CD1c-positive myeloid dendritic cell (primary cell): Measurements from ENCODE around the gene CABP7.
A peak's percentile ranks its signal among the peaks of the same experiment; 100 is the strongest.

ENCODE experiments used
- DNase-seq: peaks from one replicate; pipeline ENCODE4 v3.0.0-alpha.2; 2016; ENCODE audit errors: extremely low spot score

CABP7 gene

DNA sequence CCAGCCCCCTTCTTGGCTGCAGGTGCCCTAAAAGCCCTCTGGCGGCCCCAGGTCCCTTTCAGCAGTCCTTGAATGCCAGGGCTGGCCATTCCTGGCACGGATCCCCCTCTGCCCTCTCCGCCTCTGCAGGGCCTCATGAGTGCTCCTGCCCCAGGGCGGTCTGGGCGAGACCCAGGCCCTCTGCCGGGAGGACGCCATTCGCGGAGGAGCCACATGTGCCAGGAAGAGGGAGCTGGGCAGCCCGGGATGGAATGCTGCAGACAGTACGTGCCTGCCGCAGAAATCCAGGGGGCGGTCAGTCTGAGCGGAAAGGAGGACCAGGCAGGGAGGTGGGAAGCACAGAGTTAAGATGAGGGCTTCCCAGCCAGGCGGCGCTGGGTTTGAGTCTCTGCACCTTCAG lies 2.8 kb downstream of the CABP7 start:
- no peak for DNase-seq

DNA sequence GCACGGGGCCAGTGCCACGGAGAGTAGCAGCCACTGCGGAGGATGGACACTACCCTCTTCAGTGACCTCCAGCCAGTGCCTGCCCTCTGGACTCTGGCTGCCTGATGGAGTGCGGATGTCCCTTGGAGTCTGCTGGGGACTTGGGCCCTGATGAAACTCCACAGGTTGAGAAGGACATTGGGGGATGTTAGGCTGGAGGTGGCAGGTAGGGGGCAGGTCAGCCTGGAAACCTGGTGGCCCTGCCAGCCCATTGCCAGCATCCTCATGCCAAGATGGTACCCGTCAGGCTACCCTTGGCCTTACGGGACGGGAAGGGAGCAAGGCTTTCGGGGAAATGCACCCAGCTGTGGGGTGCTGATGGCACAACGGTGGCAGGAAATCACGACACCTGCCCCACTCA lies 4.0 kb downstream of the CABP7 start:
- no peak for DNase-seq

DNA sequence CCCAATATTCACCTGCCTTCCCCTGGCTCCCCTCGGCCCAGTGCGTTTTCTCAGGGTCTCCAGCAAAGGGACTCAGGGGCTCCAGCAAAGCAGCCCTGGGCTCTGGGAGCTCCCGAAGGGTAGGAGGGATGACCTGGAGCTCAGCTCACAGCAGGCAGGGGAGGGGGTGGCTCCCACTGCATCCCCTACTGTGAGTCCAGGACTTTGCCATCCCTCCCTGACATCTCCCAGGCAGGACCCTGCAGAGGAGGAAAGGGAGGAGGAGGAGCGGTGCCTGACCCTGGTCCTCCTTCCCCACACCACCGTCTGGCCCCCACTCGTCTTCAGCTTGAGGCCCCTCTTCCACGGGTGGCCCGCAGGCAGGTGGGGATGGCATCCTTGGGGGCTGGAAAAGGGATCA lies 5.0 kb downstream of the CABP7 start:
- no peak for DNase-seq

DNA sequence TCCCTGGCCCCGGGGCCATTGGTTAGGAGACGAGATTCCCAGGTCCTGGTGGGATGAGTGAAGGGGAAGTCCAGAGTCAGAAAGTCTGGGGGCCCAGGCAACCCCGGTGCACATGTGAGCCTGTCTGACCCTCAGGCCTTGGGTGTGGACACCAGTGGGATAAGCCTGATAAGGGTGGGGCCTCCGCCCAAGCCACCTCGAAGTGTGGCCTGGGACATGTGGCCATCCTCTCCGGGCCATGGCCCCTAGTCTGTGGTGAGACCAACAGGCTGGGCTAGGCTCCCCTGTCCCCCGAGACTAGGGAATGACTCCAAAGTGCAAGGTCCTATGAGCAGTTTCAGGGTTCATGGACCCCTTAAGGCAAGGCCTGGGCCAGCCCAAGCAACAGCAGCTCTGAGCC lies 6.3 kb downstream of the CABP7 start:
- no peak for DNase-seq

DNA sequence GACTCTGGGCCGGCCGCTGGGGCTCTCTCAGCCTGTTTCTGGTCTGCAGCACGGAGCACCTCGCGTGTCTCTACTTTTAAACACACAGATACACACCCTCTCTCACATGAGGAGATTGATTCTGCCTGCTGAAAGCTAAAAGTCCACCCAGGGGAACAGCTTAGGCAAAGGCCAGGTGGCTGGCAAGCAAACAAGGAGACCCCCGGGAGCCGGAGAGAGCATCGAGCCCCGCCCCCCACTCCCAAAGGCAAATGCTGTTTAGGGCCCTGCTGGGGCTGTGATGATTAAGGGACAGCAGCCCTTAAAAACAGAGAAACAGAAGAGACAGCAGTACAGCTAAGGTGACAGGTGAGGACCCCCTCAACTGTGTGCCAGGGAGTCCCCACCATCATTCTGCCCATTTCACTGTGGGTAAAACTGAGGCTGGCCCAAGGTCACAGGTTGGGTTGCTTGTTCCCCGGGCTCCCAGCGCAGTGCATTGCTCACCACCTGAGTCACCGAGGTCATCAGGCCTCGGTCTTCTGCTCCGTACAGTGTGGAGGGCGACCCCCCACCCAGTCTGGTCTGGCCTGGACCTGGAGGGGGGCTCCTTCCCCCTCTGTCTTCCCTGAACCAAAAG lies 6.8 kb downstream of the CABP7 start:
- no peak for DNase-seq

DNA sequence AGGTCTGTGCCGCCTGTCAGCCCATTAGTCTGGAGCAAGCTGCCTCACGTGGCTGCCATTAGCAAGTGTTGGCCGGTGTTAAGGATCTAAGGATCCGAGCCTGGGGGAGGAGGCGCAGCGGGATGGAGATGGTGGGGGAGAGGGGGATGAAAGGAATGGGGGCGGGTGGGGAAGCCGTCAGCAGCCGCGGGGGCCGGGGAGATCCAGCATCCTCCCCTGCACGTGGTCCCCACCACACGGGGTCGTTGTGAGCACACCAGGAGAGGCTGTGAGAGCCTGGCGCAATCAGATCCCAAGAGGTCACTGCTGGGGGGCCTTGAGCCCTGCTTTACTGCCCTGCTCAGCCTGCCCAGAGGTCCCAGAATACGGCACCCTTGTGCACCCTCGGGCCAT lies 7.3 kb downstream of the CABP7 start:
- DNase-seq = peak; percentile 12

DNA sequence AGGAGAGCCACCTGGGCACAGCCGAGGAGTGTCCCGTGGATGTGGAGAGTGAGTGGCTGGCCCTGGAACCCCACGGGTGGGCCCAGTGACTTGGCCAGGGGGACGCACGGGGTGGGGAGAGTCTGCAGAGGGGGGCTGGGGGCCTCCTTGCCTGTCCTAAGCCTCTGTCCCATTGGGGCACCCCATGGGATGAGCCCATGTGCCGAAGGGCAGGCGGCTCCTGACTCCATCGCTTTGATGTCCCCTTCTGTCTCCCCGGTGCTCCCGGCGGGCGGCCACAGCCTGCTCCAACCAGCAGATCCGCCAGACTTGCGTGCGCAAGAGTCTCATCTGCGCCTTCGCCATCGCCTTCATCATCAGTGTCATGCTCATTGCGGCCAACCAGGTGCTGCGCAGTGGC lies 9.4 kb downstream of the CABP7 start:
- no peak for DNase-seq

DNA sequence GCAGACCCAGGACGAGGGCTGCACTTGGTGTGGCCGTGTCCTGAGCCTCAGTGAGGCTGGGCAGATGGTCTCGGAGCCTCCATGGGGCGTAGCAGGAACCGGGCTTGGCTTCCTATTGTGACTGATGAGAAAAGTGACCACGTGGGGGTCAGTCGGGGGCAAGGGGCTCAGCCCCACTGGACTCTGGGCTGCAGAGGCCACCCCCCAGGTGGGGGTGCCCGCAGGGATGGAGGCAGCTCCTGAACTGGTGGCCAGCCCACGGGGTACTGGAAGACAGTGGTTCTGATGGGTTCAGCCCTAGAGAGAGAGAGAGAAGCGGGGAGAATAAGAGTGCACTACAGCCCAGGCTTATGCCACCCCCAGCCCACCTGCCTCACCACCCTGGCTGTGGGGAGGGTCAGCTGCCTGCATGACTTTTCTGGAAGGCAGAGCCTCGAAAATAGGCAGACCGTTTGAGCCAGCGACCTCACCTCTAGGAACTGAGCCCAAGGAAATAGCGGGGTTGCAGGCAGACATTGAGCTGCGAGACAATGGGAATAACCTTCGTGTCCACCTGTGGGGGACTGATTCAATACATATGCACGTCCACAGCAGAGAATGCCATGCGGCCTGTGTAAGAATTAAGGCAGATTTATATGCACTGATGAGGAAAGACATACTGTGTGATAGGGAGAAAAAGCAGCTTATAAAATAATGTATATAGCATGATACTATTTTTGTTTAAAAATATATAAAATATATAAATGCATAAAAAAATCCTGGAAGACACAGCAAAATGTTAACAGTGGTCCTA lies 11.5 kb downstream of the CABP7 start:
- no peak for DNase-seq

DNA sequence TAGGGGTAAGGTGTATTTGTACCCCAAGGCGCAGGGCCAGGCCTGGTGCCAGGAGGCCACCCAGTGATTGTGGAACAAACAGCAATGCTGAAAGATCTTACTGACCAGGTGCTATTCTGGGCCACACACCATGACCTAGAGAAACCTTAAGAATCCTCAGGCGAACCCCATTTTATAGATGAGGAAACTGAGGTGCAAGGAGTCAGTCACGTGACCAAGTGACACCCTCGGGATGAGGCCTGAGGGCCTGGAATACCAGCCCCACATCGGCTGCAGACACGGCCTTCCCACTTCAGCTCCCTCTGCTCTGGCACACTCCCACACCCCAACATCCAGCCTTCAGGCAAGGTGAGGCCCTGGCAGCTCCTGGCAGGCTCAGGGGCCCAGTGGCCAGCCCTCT lies 13.1 kb downstream of the CABP7 start:
- no peak for DNase-seq

DNA sequence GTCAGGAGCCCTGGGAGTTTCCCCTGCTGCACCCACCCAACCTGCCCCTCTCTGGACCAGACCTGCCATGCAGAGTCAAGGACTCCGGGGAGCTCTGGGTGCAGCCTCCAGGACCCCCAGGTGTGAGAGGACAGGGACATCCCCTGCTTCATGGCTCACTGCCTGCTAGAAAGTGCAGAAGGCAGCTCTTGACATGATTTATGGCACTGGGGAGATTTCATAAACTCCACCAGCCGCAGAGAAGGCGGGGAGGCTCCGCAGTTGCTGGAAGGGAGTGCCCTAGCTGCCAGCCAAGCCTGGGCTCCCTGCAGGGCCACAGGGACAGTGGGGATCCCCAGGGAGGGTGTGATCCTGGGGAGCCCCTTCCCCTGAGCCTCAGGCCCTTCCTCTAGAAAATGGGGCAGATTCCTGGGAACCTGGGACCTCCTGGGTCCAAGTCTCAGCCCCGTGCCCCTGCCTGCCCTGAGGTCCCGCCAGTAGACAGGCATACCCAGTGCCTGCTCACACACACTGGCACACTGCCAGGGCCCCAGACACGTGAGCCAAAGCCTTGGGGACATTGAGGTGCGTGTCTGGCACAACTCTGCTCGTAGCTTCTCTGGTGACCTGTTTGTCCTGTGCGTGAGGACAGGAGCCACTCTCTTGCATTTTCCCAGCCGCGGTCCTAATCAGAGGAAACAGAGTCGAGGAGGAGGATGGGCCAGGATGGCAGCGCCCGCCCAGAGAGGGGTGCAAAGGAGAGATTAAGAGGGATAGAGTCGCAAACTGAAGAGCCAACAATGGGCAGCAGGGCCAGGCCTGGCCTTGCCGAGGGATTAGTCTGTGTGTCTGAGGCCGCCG lies 13.8 kb downstream of the CABP7 start:
- no peak for DNase-seq

DNA sequence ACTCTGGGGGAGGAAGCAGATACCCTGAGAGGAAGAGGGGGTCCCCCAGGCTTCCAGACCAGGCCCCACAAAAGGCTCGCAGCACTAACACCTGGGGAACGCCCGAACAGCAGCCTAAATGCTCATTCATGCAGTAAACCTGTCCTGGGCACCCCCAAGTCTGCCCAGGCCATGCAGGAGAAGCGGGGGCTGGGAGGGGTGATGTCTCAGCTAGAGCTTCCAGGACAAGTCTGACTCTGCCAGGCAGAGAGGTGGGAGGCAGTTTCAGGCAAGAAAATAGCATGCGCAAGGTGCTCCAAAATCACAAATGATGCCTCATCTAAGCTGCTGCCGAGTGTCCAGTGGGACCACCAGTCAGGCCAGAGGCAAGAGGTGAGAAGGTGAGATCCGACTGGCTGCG lies 14.6 kb downstream of the CABP7 start:
- DNase-seq = no peak

DNA sequence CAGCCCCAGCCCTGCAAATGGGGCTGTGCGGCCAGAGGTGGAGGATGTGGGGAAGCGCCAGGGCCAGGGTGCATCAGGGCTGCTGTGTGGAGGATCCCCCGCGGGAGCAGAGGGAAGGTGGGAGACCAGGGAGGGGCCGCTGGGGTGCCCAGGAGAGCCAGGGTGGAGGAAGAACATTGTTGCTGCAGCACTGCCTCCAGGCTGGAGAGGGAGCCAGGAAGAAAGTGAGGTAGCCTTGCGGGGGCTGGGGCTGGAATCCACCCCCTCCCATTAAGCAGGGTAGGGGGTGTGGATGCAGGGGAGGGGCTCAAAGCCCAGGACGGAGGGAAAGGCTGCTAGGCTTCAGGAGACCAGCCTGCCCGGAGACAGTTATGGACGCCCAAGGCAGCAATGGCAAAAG lies 15.0 kb downstream of the CABP7 start:
- DNase-seq = no peak

DNA sequence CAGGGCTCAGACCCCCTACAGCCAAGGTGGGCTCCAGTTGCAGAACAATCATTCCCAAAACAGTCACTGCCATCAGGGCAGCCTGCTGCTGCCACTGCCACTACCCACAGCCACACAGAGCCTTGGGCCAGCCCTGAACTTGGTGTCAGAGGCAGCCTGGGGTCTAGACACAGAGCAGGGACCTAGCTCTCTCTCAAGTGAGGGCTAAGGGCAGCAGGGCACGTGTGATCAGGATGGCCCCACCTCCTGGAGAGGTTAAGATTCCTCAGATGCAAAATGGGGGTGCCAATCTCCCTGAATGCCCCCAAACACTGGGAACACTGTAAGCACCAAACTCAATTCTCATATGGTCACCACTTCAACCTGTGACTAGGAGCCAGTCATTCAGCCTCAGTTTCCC lies 15.6 kb downstream of the CABP7 start:
- DNase-seq = no peak

DNA sequence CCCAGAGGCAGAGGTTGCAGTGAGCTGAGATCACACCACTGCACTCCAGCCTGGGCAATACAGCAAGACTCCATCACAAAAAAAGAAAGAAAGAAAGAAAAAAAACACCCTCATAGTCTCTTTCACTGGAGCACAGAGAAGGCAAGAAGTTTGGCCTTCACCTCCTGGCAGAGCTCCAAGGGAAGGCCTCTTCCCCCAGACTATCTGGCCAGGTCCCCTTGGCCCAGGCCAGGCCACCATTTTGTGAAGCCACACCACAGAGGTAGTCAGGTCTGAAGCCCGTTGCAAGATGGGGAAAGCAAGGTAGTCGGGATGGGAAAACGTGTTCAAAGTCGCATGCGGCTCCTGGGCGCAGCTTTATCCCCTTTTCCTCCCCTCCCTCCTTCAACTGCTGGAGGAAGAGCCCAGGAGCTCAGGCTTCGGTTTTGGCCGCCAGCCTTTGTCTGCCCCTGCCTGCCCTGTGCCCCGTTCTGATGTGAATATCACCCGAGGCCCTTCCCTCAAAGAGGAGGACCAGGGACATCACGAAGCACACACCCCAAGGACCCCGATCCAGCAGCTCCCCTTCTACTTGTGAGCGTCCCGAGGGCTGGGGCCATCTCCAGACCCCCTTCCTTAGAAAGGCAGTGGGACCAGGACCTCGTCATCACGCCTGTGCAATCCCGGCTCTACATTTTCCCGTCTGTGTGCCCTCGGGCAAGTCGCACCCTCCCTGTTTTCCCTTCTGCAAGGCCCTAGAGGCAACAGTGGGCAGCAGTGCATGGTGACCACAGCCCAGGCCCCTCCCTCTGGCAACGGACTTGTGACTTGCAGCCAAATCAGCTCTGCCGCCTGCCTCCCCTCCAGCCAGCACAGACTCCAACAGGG lies 17.7 kb downstream of the CABP7 start:
- DNase-seq = no peak

DNA sequence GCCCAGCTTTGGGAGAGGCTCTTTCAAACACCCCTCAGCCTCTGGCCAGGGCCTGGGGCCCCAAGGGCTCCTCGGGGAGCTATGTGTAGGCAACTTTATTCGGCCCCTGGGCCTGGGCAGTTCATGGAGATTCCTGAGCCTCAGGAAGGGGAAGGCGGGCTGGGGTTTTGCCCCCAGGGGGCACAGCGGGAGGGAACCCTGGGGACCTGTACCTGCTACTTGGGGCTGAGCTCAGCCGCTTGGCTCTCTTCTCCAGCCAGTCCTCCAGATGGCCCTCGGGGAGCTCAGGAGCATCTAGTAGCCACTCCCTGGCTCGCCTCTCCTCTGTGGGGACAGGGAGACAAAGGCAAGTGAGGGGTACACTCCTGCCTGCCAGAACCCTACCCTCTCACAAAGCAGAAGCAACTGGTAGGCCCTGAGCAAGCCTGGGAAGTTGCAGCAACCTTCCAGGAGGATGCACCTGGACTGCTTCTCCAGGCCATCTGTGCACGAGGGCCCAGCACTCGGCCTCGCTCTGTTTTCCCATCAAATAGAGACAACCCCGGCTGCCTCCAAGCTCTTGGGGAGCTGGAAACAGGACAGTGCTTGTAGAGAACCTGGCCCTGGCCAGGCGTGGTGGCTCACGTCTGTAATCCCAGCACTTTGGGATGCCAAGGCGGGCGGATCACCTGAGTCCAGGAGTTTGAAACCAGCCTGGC lies 18.5 kb downstream of the CABP7 start:
- no peak for DNase-seq

DNA sequence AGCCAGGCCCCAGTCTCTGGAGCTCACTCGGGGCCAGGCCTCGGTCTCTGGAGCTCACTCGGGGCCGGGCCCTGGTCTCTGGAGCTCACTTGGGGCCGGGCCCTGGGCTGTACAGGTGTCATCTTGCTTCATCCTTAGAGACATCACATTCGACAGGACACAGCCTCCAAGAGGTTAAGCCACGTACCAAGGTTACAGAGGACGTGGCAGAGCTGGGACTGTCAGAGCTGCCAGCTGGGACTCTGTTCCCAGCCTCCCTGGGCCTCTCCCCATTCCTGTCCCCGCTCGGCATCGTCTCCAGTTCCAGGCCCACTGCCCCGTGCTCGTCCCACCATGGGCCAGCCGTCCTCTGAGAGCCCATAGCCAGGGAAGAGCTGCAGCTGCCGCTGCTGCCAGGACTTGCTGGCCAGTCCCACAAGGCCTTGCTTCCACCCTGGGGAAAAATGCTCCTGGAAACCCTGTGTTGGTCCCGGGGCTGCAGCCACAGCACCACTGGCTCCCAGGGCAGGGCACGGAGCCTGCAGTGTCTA lies 19.6 kb downstream of the CABP7 start:
- no peak for DNase-seq

DNA sequence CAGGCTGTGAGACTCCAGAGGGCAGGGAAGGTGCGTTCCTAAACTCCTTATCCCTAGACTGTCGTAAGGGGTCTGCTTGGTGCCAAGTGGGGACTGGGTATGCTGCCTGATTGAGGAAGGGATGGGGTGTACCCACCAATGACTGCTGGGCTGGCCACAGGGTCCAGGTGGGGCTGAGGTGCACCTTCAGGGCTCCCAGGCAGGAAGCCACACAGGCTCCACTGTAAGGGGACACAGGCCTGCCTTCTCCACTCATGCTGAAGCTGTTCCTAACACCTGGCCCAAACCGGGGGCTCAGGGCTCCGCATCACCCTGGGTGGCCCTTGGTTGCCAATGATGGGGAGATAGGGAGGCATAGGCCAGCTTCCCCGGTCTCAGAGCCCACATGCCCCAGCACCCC lies 20.4 kb downstream of the CABP7 start:
- no peak for DNase-seq

DNA sequence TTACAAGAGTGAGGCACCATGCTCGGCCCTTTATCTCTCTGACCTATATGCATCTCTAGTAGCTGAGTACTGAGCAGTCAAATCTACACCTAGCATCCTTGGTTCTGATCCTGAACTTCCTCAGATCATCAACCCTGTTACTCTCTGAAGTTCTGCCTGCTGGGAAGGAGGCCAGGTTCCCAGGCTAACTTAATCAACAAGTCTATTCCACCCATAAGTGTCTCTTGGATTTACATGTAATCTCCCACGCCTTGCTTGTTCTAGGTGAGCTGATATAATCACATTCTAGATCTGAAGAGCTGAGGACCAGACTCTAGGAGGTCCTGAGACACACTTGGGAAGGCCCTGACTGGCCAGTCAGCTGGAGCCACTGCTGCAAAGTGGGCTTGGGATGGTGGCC lies 22.1 kb downstream of the CABP7 start:
- no peak for DNase-seq

DNA sequence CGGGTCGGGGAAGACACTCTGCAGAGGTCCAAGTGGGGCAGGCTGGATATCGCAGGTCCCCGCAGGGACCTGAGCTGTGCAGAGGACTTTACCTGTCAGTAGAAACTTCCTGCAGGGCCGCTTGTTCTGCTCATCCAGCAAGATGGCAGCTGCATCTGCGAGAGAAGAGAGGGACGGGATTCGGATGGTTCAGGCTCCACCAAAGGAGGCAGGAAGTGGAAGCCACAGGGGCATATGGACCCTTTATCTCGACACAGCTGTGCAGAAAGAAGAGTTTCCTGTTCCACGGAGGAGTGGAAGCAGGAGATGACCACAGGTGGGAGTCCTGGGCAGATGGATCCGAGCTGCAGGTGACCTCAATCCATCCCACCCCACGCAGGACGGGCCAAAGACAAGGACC lies 22.5 kb downstream of the CABP7 start:
- no peak for DNase-seq

DNA sequence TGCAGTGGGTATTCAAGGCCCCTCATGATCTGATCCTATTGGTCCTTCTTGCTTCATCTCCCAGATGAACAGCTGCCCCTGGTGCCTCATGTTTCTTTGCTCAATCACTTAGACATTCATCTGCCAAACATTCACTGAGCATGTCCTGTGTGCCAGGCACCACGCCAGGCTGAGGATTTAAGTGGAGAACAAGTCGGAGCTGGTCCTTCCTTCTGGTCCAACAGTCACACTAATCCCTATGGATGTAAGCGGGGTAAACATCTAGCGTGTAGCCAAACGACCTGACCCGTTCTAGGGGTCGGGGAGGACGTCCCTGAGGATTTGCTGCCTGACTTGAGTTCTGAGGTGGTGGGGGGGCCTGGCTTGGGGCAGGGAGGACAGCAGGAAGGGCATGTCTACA lies 25.1 kb downstream of the CABP7 start:
- DNase-seq = no peak

DNA sequence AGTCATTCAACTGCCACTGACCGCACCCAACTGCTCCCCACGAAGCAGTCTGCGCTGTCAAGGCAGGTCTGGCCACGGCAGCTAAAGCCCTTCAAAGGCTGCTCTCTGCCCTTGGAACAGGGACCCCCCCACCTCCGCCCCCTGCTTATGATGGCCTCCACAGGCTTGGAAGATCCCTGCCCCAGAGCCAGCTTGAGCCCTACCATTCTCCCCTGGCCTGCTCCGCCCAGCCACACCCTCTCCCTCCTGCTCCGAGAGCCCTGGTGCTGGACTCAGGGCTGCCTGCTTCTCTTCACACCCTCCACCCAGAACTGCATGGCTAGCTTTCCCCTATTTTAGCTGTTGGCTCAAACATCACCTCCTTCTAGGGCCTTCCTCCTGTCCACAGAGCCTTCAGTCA lies 28.0 kb downstream of the CABP7 start:
- no peak for DNase-seq
